Fibroblast of the aortic adventitia (primary cell): ENCODE measurements around the gene TMEM9. TPM values are rescaled to one million over a fixed set of nuclear protein-coding genes. Genes with fewer than 3 reads are reported as not detected.

ENCODE experiments used
- DNase-seq: peaks from one replicate; pipeline ENCODE4 v3.0.0-alpha.2; 2010; ENCODE audit warnings: low read depth
- H3K4me3 ChIP-seq: 2 replicates; pipeline ENCODE4 v1.5.1; 2011; ENCODE audit warnings: low read depth, mild to moderate bottlenecking, control low read depth, low read length, moderate library complexity
- total RNA-seq: library from RNA; depleted of rRNA; stranded (reverse); fragments of >200 nt; gene quantifications from 2 replicates; pipeline ENCODE4 v1.2.3, GENCODE V29; 2012; ENCODE audit warnings: low replicate concordance
- TF ChIP-seq, protein P1 (sequence below): IDR thresholded peaks from 2 replicates; pipeline ENCODE4 v1.5.1; 2011; ENCODE audit warnings: mild to moderate bottlenecking, low read length, control low read depth, inconsistent platforms; ENCODE audit not compliant: insufficient read depth

TMEM9 gene
- total RNA-seq, 1 donor = 35.1 TPM

DNA sequence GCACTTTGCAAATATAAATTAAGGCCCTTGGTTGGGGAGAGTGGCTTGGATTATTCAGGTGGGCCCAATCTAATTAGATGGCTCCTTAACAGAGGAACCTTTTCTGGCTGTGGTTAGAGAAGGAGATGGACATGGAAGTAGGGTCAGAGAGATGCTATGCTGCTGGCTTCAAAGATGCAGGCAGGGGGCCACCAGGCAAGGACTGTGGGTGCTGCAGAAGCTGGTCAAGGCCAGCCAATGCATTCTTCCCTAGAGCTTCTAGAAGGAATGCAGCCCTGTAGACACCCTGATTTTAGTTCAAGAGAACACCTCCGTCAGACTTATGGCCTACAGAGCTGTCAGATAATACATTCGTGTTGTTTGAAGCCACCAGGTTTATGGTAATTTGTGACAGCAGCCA, 3.7 kb upstream of the TMEM9 start:
- H3K4me3 ChIP-seq = no peak overlapping the region
- TF ChIP-seq, protein P1, sequence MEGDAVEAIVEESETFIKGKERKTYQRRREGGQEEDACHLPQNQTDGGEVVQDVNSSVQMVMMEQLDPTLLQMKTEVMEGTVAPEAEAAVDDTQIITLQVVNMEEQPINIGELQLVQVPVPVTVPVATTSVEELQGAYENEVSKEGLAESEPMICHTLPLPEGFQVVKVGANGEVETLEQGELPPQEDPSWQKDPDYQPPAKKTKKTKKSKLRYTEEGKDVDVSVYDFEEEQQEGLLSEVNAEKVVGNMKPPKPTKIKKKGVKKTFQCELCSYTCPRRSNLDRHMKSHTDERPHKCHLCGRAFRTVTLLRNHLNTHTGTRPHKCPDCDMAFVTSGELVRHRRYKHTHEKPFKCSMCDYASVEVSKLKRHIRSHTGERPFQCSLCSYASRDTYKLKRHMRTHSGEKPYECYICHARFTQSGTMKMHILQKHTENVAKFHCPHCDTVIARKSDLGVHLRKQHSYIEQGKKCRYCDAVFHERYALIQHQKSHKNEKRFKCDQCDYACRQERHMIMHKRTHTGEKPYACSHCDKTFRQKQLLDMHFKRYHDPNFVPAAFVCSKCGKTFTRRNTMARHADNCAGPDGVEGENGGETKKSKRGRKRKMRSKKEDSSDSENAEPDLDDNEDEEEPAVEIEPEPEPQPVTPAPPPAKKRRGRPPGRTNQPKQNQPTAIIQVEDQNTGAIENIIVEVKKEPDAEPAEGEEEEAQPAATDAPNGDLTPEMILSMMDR = no peak
- DNase-seq = no peak

DNA sequence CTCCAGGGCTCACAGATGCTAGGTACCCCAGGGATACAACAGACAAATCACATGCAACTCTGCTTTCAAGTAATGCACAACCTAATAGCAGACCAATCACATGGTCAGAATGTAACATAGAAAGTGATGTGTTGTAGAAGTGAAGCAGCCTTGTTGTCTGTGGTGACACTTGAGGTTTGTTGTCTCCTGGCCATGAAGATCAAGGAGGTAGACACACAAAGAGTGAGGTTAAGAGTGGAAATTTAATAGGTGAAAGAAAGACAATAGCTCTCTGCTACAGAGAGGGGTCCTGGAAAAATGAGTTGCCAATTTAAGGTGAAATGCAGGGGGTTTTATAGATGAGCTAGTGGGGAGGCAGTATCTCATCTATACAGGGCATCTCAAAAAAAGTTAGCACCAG, 2.5 kb upstream of the TMEM9 start:
- TF ChIP-seq, protein P1 = no peak
- H3K4me3 ChIP-seq = no peak overlapping the region
- DNase-seq = no peak

DNA sequence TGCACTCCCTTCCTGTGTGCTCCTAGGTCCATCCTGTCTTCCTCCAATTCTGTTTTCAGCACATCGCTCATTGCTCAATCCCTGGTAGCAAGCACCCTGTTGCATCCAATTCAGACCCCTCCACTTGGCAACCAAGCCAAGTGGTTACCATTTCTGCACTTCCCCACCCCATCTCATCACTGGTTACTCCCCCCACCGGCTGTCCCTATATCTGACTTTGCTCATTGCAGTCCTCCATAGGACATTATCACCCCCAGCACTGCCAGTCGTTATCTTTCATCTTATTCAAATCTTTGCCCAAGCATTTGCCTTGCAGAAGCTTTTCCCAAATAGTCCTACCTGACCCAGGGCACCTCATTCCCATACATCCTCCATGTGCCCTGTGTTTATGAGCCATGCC, 2.1 kb upstream of the TMEM9 start:
- TF ChIP-seq, protein P1 = no peak
- H3K4me3 ChIP-seq = no peak overlapping the region
- DNase-seq = no peak

DNA sequence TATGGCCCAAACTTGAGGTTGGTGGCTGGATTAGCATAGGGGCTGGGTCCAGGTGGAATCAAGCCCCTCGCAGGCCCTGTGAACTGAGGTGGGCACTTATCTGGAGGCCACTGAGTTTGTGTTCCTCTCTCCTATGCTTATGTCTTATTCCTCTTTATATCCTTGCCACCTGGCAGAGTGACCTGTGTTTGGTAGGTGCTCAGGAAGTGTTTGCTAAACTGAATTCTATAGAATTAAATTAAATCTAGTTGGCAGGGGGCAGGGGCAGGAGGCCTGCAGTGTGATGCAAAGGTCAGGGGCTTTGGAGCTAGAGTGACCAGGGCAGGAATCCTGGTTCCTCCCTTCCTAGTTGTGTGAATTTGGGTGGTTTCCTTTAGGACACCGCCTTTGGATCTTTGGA, 1.1 kb upstream of the TMEM9 start:
- TF ChIP-seq, protein P1 = no peak
- H3K4me3 ChIP-seq = no peak overlapping the region
- no peak for DNase-seq

DNA sequence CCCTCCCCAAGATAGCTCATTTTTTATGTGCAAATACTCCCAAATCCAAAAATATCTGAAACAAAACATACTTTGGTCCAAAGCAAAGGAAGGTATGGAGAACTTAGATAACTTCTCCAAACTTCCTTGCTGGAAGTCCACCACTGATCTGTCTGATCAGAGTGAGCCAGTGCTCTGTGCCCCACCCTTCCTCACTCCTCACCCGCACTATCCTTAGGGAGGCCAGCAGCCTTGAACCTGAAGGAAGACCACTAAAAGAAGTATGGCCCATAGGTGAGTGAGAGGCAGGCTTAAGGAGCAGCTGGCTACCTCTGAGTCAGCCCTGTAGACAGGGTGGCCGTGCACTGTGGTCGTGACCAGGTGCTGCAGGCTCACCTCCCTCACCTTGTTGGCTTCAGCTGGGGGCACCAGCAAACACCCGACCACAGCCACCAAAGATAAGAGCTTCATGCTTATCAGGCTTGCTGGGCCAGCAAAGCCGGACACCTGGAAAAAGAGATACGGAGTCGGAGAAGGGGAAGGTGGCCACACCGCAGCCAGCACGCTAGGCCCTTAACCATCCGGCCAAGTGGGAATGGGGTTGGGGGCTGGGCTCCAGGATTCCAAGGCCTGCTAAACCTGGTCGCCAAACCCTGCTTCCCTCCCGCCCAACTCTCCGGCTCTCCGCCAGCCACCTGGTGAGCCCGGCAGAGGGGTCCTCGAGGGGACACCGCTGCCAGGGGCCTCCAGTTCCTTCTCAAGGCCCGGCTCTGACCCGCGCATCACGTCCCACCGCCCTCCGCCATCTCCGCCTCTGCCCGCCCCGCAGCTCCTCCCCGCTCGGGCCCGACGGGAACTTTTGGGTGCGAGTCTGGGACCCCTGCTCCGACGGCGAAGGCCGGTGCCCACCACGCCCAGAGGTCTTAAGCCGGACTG, 543 bp downstream of the TMEM9 start:
- peak overlapping the region; percentile 85 for H3K4me3 ChIP-seq
- TF ChIP-seq, protein P1 = no peak
- DNase-seq = no peak

DNA sequence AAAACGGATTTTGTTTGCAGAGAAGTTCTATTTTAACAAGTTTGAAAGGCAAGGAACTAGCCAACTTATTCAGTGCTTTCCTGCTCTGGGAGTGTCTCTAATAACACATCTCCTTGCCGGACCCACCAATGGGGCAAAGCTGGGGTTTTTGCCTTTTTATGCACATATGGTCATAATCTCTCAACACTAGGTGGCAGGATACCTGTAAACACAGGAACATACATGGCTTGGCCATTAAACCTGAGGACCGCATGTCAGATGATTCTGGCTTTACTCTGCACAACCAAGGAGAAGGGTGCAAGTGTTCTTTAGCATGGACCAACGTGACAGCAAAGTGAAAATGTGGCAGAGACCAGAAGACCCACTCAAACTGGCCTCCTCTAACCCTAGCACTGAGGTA, 4.9 kb downstream of the TMEM9 start:
- TF ChIP-seq, protein P1 = peak; percentile 40
- H3K4me3 ChIP-seq = no peak overlapping the region
- DNase-seq = peak; percentile 39
